GM15510 (cell line): ENCODE results near the gene MLNR.

Experiments
- POLR2A ChIP-seq: IDR thresholded peaks from 3 replicates; pipeline ENCODE4 v1.6.1; 2011; ENCODE audit warnings: borderline replicate concordance; ENCODE audit not compliant: insufficient read length; ENCODE audit errors: extremely low read depth

MLNR gene

GRCh38 chr13:49220036-49220855, at the start of gene MLNR:
TSS of gene MLNR (plus strand) at chr13:49220338. CDS start at chr13:49220338, 0 bp downstream.
- TF ChIP-seq POLR2A, result no peak

GRCh38 chr13:49171359-49171758, 48.8 kb upstream of the MLNR start:
- TF ChIP-seq POLR2A, result no peak

- TF ChIP-seq POLR2A, result no peak
Measured at GRCh38 chr13:49183672-49184325, 36.3 kb upstream of the MLNR start.

GRCh38 chr13:49184621-49185020, 35.5 kb upstream of the MLNR start:
- no peak for TF ChIP-seq POLR2A

- no peak for TF ChIP-seq POLR2A
Measured at GRCh38 chr13:49185264-49185663, 34.9 kb upstream of the MLNR start.

GRCh38 chr13:49190901-49191300, 29.2 kb upstream of the MLNR start:
- TF ChIP-seq POLR2A, result no peak

- TF ChIP-seq POLR2A, result no peak
Measured at GRCh38 chr13:49206641-49207040, 13.5 kb upstream of the MLNR start.

- TF ChIP-seq POLR2A, result no peak
Measured at GRCh38 chr13:49208619-49209018, 11.5 kb upstream of the MLNR start.

GRCh38 chr13:49210114-49210513, 10.0 kb upstream of the MLNR start:
- no peak for TF ChIP-seq POLR2A

GRCh38 chr13:49210669-49211068, 9.5 kb upstream of the MLNR start:
- no peak for TF ChIP-seq POLR2A

GRCh38 chr13:49213539-49213938, 6.6 kb upstream of the MLNR start:
- no peak for TF ChIP-seq POLR2A

GRCh38 chr13:49213997-49214916, 5.9 kb upstream of the MLNR start:
- TF ChIP-seq POLR2A, result no peak

GRCh38 chr13:49214917-49215376, 5.2 kb upstream of the MLNR start:
- no peak for TF ChIP-seq POLR2A

GRCh38 chr13:49216334-49216733, 3.8 kb upstream of the MLNR start:
- TF ChIP-seq POLR2A, result no peak
